Pancreas (tissue), 10 donors: ENCODE data around the gene EGLN1. TPM values are rescaled to one million over a fixed set of nuclear protein-coding genes. Genes with fewer than 3 reads are reported as not detected.

Experiments used
- ATAC-seq, 4 donors: fragments of 200-7000 bp; cut with Tn5 transposase; one replicate each; pipeline versions ENCODE4 v1.8.0 to v1.9.1; 2020; ENCODE audit warnings: mild to moderate bottlenecking in 4 of 4, moderate library complexity in 4 of 4
- DNase-seq, 6 donors: peaks; one replicate each; pipeline ENCODE4 v3.0.0-alpha.2; 2020
- FAIRE-seq: peaks from 2 replicates; lab custom pipeline; 2012; peaks lifted over from hg19 to GRCh38; lab: Jason Lieb, UNC
- H3K27ac ChIP-seq, 4 donors: fragments of 200-600 bp; sonication (generic); 1 replicate in 3 of 4; 2 replicates in 1 of 4; pipeline versions ENCODE4 v1.5.0 to v1.8.0; 2020
- H3K27me3 ChIP-seq, 4 donors: fragments of 200-600 bp; one replicate each; pipeline ENCODE4 v1.8.0; 2021
- H3K36me3 ChIP-seq, 3 donors: fragments of 200-600 bp; sonication (generic) in 1 of 3; one replicate each; pipeline versions ENCODE4 v1.5.0 to v1.8.0; 2020 to 2021
- H3K4me1 ChIP-seq, 3 donors: fragments of 200-600 bp; one replicate each; pipeline ENCODE4 v1.8.0; 2021
- H3K4me3 ChIP-seq, 4 donors: fragments of 200-600 bp; sonication (generic) in 2 of 4; one replicate each; pipeline versions ENCODE4 v1.5.0 to v1.8.0; 2020 to 2021
- H3K9me3 ChIP-seq, 4 donors: fragments of 200-600 bp; one replicate each; pipeline ENCODE4 v1.8.0; 2021
- CTCF ChIP-seq, 4 donors: fragments of 200-600 bp; sonication (generic) in 3 of 4; IDR thresholded peaks; one replicate each; pipeline versions ENCODE4 v1.5.0 to v1.8.0; 2021; ENCODE audit warnings: antibody characterized with exemption in 4 of 4
- WGBS, 2 donors: extraction: QIAGEN DNeasy Blood & Tissue Kit; methylation state at CpG; one replicate each; pipeline ENCODE4 v1.1.7; 2013; 5-methylcytosine and 5-hydroxymethylcytosine counted together
- intact Hi-C, 3 donors: fragments of 100-400 bp; cut with DNase I; formaldehyde crosslinking; loops; one replicate each; pipeline versions ENCODE4 v1.11.1 to v1.14.2; 2022
- polyA plus RNA-seq, 2 donors: library from polyadenylated mRNA; stranded (reverse); fragments of 200-250 nt; gene quantifications; one replicate each; pipeline ENCODE4 v1.2.3, GENCODE V29; 2013
- total RNA-seq, 6 donors: library from RNA; stranded (reverse); fragmentation: NEBNext Ultra II Directional in 4 of 6; extraction: Animal tissue kit (Norgen Biotek cat#: 25700) in 4 of 6; gene quantifications; one replicate each; pipeline versions ENCODE4 v1.2.1 to v1.2.4, GENCODE V29; 2021 to 2023
- donor health status: healthy with polysubstance abuse.
- donor health status: DM: no; HTN: no; CAD: no; lungs with moderate emphysema.
- donor health status: DM: no; HTN: no; CAD: no.
- donor health status: control.
- donor health status: control.
- donor health status: Bipolar disorder and iron deficiency.
- donor health status: DM: yes; HTN: yes; CAD: no.
- donor health status: DM: no; HTN: no; CAD: no.
- donor health status: DM: no; HTN: no; CAD: no.
- donor health status: DM: yes; HTN: yes; CAD: no.

The EGLN1 gene
- total and polyA plus RNA-seq, 8 donors: 6.8 to 27.0 (median 16.7) TPM

GRCh38 chr1:231404318-231404717 is 17.8 kb downstream of the EGLN1 start:
- Histone ChIP-seq H3K27me3 (no peaks in the 10 kb centered on the region), H3K4me3 (no peak overlapping the region), H3K36me3 (no peaks in the 10 kb centered on the region), H3K4me1 (peaks cover 13 to 38% (median 33%) of the 10 kb centered on the region in 3 donors), H3K27ac (no peak overlapping the region), H3K9me3 (no peaks in the 10 kb centered on the region)
- TF ChIP-seq CTCF (IDR thresholded peaks at IDR 0.05): no peak
- intact Hi-C loops: no loop called here
- WGBS, 2 donors: 95 to 97% methylated on average over 2 of the region's 2 CpGs
- ATAC-seq: no peak
- no peak for FAIRE-seq
- no peak for DNase-seq

- DNase-seq: no peak
- Histone ChIP-seq H3K36me3 (no peaks in the 10 kb centered on the region), H3K4me3 (no peak overlapping the region), H3K27me3 (no peaks in the 10 kb centered on the region), H3K27ac (no peak overlapping the region), H3K4me1 (peaks cover 0 to 30% (median 16%) of the 10 kb centered on the region in 3 donors), H3K9me3 (no peaks in the 10 kb centered on the region)
- FAIRE-seq: no peak
- intact Hi-C loops: no loop called here
- no peak for ATAC-seq
- no peak for TF ChIP-seq CTCF (IDR thresholded peaks at IDR 0.05)
- WGBS, 2 donors: 0 to 11% methylated on average over 1 of the region's 1 CpG
Observed at GRCh38 chr1:231401478-231401877, 20.6 kb downstream of the EGLN1 start.

- no peak for FAIRE-seq
- intact Hi-C loops: no loop called here
Observed at GRCh38 chr1:231397886-231398671, 24.0 kb downstream of the EGLN1 start.

GRCh38 chr1:231396643-231397042 is 25.4 kb downstream of the EGLN1 start:
- Histone ChIP-seq H3K27ac (peak overlapping the region in 2 of 4 donors; percentile 71 to 76), H3K27me3 (no peaks in the 10 kb centered on the region), H3K4me1 (peaks cover 27 to 54% (median 46%) of the 10 kb centered on the region in 3 donors), H3K36me3 (no peaks in the 10 kb centered on the region), H3K9me3 (no peaks in the 10 kb centered on the region), H3K4me3 (no peak overlapping the region)
- no peak for TF ChIP-seq CTCF (IDR thresholded peaks at IDR 0.05)
- no peak for ATAC-seq
- FAIRE-seq: no peak
- no peak for DNase-seq
- 92% methylated on average over 2 of the region's 2 CpGs for WGBS, 2 donors
- intact Hi-C loops: no loop called here

More at GRCh38 chr1:231397886-231398671, 24.0 kb downstream of the EGLN1 start:
- no peaks in the 10 kb centered on the region for H3K9me3 ChIP-seq
- peaks cover 20 to 52% (median 38%) of the 10 kb centered on the region in 3 donors for H3K4me1 ChIP-seq
- TF ChIP-seq CTCF (IDR thresholded peaks at IDR 0.05): no peak
- ATAC-seq (no peak), DNase-seq (no peak)
- no peaks in the 10 kb centered on the region for H3K27me3 ChIP-seq
- no peaks in the 10 kb centered on the region for H3K36me3 ChIP-seq
- WGBS, 2 donors: 68 to 75% methylated on average over 4 of the region's 4 CpGs
- H3K4me3 ChIP-seq: no peak overlapping the region
- H3K27ac ChIP-seq: peak overlapping the region in 1 of 4 donors; percentile 71

- Histone ChIP-seq H3K4me1 (peaks cover 27 to 52% (median 46%) of the 10 kb centered on the region in 3 donors), H3K4me3 (no peak overlapping the region), H3K27ac (peak overlapping the region; percentile 5 to 76 (median 64)), H3K9me3 (no peaks in the 10 kb centered on the region), H3K27me3 (no peaks in the 10 kb centered on the region), H3K36me3 (no peaks in the 10 kb centered on the region)
- intact Hi-C loops: no loop called here
- DNase-seq: no peak
- no peak for FAIRE-seq
- TF ChIP-seq CTCF (IDR thresholded peaks at IDR 0.05): no peak
- ATAC-seq: peak in 1 of 4 donors; percentile 7
- 93 to 94% methylated on average over 4 of the region's 4 CpGs for whole genome bisulfite sequencing, 2 donors
Observed at GRCh38 chr1:231395998-231396390, 26.1 kb downstream of the EGLN1 start.
